Heart left ventricle (tissue), 16 donors: ENCODE results near the gene MYOCD. TPM values are rescaled to one million over a fixed set of nuclear protein-coding genes. Genes with fewer than 3 reads are reported as not detected.

Experiments used
- ATAC-seq, 4 donors: fragments of 200-7000 bp; cut with Tn5 transposase; one replicate each; pipeline ENCODE4 v1.9.1; 2020 to 2022; ENCODE audit warnings: moderate library complexity in 4 of 4, mild to moderate bottlenecking in 3 of 4, moderate number of reproducible peaks in 1 of 4
- DNase-seq, 5 donors: peaks; one replicate each; pipeline ENCODE4 v3.0.0-alpha.2; 2020
- H3K27ac ChIP-seq, 12 donors: fragments of 200-600 bp; sonication (generic) in 4 of 12; one replicate each; pipeline versions ENCODE4 v1.5.0 to v1.8.0; 2016 to 2022; ENCODE audit warnings: mild to moderate bottlenecking in 2 of 12
- H3K27me3 ChIP-seq, 9 donors: fragments of 200-600 bp; sonication (generic) in 2 of 9; one replicate each; pipeline versions ENCODE4 v1.5.1 to v1.8.0; 2016 to 2022; ENCODE audit warnings: mild to moderate bottlenecking in 3 of 9
- H3K36me3 ChIP-seq, 9 donors: fragments of 200-600 bp; sonication (generic) in 2 of 9; one replicate each; pipeline versions ENCODE4 v1.5.0 to v1.8.0; 2018 to 2022; ENCODE audit warnings: mild to moderate bottlenecking in 2 of 9
- H3K4me1 ChIP-seq, 12 donors: fragments of 200-600 bp; sonication (generic) in 4 of 12; one replicate each; pipeline versions ENCODE4 v1.5.0 to v1.8.0; 2016 to 2022; ENCODE audit warnings: mild to moderate bottlenecking in 3 of 12
- H3K4me3 ChIP-seq, 12 donors: fragments of 200-600 bp; sonication (generic) in 4 of 12; one replicate each; pipeline versions ENCODE4 v1.5.0 to v1.8.0; 2017 to 2022; ENCODE audit warnings: mild to moderate bottlenecking in 9 of 12, moderate library complexity in 4 of 12
- H3K9me3 ChIP-seq, 12 donors: fragments of 200-600 bp; sonication (generic) in 4 of 12; one replicate each; pipeline versions ENCODE4 v1.5.0 to v1.8.0; 2016 to 2022; ENCODE audit warnings: mild to moderate bottlenecking in 1 of 12
- POLR2A ChIP-seq, 2 donors: fragments of 450-650 bp; IDR thresholded peaks; one replicate each; pipeline ENCODE4 v1.6.1; 2017; ENCODE audit warnings: antibody characterized with exemption in 2 of 2, mild to moderate bottlenecking in 2 of 2, moderate library complexity in 2 of 2
- WGBS, 4 donors: extraction: QIAGEN DNeasy Blood & Tissue Kit in 2 of 4; methylation state at CpG; one replicate each; pipeline versions ENCODE4 v1.1.5 to v1.1.7; 2013 to 2018; 5-methylcytosine and 5-hydroxymethylcytosine counted together
- intact Hi-C, 10 donors: fragments of 100-400 bp; cut with DNase I; formaldehyde crosslinking; loops; one replicate each; pipeline versions ENCODE4 v1.11.1 to v1.14.2; 2022
- polyA plus RNA-seq, 2 donors: library from polyadenylated mRNA; stranded (reverse); fragments of 200-250 nt; gene quantifications; one replicate each; pipeline ENCODE4 v1.2.3, GENCODE V29; 2013
- total RNA-seq, 9 donors: library from RNA; depleted of rRNA in 2 of 9; stranded (reverse); fragments of >200 nt in 2 of 9; fragmentation: NEBNext Ultra II Directional in 3 of 9; extraction: Animal tissue kit (Norgen Biotek cat#: 25700) in 3 of 9; gene quantifications; one replicate each; pipeline versions ENCODE4 v1.1.0 to v1.2.4, GENCODE V29; 2016 to 2023
- TF ChIP-seq, protein P1 (sequence below), 12 donors: fragments of 200-600 bp; sonication (generic) in 4 of 12; IDR thresholded peaks; one replicate each; pipeline versions ENCODE4 v1.5.0 to v1.8.0; 2018 to 2022; ENCODE audit warnings: antibody characterized with exemption in 12 of 12, mild to moderate bottlenecking in 5 of 12
- donor health status: ischemic (EF 13 %, LVEDD 7.1; RV severe dilation, severe dysfunction).
- donor health status: healthy with polysubstance abuse.
- donor health status: DM: no; HTN: yes; CAD: no.
- donor health status: DM: no; HTN: no; CAD: no.
- donor health status: ischemic (EF 25% LVEDD 6.9; RV normal size, moderate dysfunction).
- donor health status: ischemic (EF 25% LVEDD 5.7; RV mildly dilated, moderate dysfunction).
- donor health status: healthy.
- donor health status: DM: yes; HTN: yes; CAD: no.
- donor health status: ischemic (EF 35%, LVEDD 5.7; RV mildly dilated, moderate dysfunction).
- donor health status: nonischemic (EF 11% LVEDD 7.7; RV severe dilation, severe dysfunction).
- donor health status: DM: yes; HTN: yes; CAD: no.
- donor health status: PGD.
- donor health status: ischemic (EF 29% LVEDD 5.4; RV normal size, mild dysfunction).
- donor health status: nonischemic (EF 23%, LVEDD 6.1; RV moderate dilation, normal function).

Gene MYOCD
- total and polyA plus RNA-seq, 11 donors = 12.9 to 77.2 (median 45.9) TPM

GRCh38 chr17:12743046-12743445 is 77.4 kb downstream of the MYOCD start:
- ATAC-seq = no peak
- Histone ChIP-seq H3K4me1 (peaks cover 0 to 30% (median 6%) of the 10 kb centered on the region in 12 donors), H3K9me3 (no peaks in the 10 kb centered on the region), H3K27ac (peak overlapping the region in 10 of 12 donors; percentile 48 to 88 (median 78)), H3K4me3 (no peak overlapping the region), H3K27me3 (no peaks in the 10 kb centered on the region), H3K36me3 (peaks cover 0 to 58% (median 12%) of the 10 kb centered on the region in 9 donors)
- intact Hi-C loops = loop anchor here in 8 of 10 donors (2.0 to 10.0 kb wide), 10 partner anchors 71 to 491 kb away; partner anchors contain the start of gene MYOCD (in 1 of the 8)
- TF ChIP-seq, protein P1, sequence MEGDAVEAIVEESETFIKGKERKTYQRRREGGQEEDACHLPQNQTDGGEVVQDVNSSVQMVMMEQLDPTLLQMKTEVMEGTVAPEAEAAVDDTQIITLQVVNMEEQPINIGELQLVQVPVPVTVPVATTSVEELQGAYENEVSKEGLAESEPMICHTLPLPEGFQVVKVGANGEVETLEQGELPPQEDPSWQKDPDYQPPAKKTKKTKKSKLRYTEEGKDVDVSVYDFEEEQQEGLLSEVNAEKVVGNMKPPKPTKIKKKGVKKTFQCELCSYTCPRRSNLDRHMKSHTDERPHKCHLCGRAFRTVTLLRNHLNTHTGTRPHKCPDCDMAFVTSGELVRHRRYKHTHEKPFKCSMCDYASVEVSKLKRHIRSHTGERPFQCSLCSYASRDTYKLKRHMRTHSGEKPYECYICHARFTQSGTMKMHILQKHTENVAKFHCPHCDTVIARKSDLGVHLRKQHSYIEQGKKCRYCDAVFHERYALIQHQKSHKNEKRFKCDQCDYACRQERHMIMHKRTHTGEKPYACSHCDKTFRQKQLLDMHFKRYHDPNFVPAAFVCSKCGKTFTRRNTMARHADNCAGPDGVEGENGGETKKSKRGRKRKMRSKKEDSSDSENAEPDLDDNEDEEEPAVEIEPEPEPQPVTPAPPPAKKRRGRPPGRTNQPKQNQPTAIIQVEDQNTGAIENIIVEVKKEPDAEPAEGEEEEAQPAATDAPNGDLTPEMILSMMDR (IDR thresholded peaks at IDR 0.05) = no peak
- no peak for TF ChIP-seq POLR2A (IDR thresholded peaks at IDR 0.05)
- 36 to 51% (median 48%) methylated on average over 3 of the region's 3 CpGs for WGBS, 4 donors
- DNase-seq = no peak

DNA sequence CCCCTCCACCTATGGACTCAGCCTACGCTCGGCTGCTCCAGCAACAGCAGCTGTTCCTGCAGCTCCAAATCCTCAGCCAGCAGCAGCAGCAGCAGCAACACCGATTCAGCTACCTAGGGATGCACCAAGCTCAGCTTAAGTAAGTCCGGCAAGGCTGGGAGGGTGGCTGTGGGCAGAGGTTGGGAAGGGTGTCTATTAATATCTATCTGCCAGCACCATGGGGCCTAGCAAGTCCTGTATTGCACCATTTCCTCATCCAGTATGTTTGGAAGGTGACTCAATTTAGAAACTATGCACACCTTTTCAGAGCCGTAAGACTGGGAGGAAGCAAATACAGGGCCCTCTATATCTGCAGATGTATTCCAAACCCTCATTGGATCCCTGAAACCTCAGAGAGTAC is 78.6 kb downstream of the MYOCD start:
- peak overlapping the region in 7 of 12 donors; percentile 16 to 46 (median 38) for H3K4me3 ChIP-seq
- H3K27ac ChIP-seq = peak overlapping the region; percentile 44 to 88 (median 74)
- intact Hi-C loops = loop anchor here in 8 of 10 donors (2.0 to 10.0 kb wide), 9 partner anchors 72 to 492 kb away; partner anchors contain the start of gene MYOCD (in 1 of the 8)
- peak in 1 of 2 donors; percentile 27 for TF ChIP-seq POLR2A (IDR thresholded peaks at IDR 0.05)
- TF ChIP-seq, protein P1 (IDR thresholded peaks at IDR 0.05) = no peak
- no peaks in the 10 kb centered on the region for H3K27me3 ChIP-seq
- peaks cover 0 to 56% (median 10%) of the 10 kb centered on the region in 9 donors for H3K36me3 ChIP-seq
- 40 to 63% (median 47%) methylated on average over 2 to 5 of the region's 5 CpGs for WGBS, 4 donors
- H3K4me1 ChIP-seq = peaks cover 0 to 30% (median 6%) of the 10 kb centered on the region in 12 donors
- no peaks in the 10 kb centered on the region for H3K9me3 ChIP-seq
- ATAC-seq (peak; percentile 92 to 95 (median 94)), DNase-seq (peak in 4 of 5 donors; percentile 64 to 86 (median 73))

- Histone ChIP-seq H3K9me3 (no peaks in the 10 kb centered on the region), H3K27me3 (no peaks in the 10 kb centered on the region), H3K4me3 (no peak overlapping the region), H3K27ac (peak overlapping the region; percentile 44 to 86 (median 74)), H3K4me1 (peaks cover 0 to 30% (median 6%) of the 10 kb centered on the region in 12 donors), H3K36me3 (peaks cover 0 to 53% (median 8%) of the 10 kb centered on the region in 9 donors)
- no peak for DNase-seq
- 89 to 94% (median 91%) methylated on average over 1 of the region's 1 CpG for WGBS, 4 donors
- ATAC-seq = no peak
- TF ChIP-seq, protein P1 (IDR thresholded peaks at IDR 0.05) = no peak
- no peak for TF ChIP-seq POLR2A (IDR thresholded peaks at IDR 0.05)
- intact Hi-C loops = loop anchor here in 8 of 10 donors (2.0 to 10.0 kb wide), 9 partner anchors 72 to 492 kb away; partner anchors contain the start of gene MYOCD (in 1 of the 8)
Measured at GRCh38 chr17:12744786-12745185, 79.1 kb downstream of the MYOCD start.

- H3K9me3 ChIP-seq = no peaks in the 10 kb centered on the region
- no peak overlapping the region for H3K4me3 ChIP-seq
- ATAC-seq = no peak
- peaks cover 0 to 53% (median 5%) of the 10 kb centered on the region in 9 donors for H3K36me3 ChIP-seq
- H3K27me3 ChIP-seq = no peaks in the 10 kb centered on the region
- TF ChIP-seq, protein P1 (IDR thresholded peaks at IDR 0.05) = no peak
- no peak for TF ChIP-seq POLR2A (IDR thresholded peaks at IDR 0.05)
- peaks cover 0 to 30% (median 6%) of the 10 kb centered on the region in 12 donors for H3K4me1 ChIP-seq
- peak overlapping the region in 7 of 12 donors; percentile 68 to 86 (median 79) for H3K27ac ChIP-seq
- WGBS, 4 donors = 79 to 85% (median 82%) methylated on average over 7 of the region's 7 CpGs
- DNase-seq = no peak
- intact Hi-C loops = loop anchor here in 5 of 10 donors (2.0 to 10.0 kb wide), 4 partner anchors 197 to 491 kb away; no protein-coding TSS in a partner anchor
Measured at GRCh38 chr17:12745486-12745885, 79.8 kb downstream of the MYOCD start.
